Measurements from ENCODE around the gene FNTB.

The FNTB gene

GRCh38 chr14:65095633-65096205, 109.0 kb downstream of the FNTB start:
- TF ChIP-seq, protein P1, sequence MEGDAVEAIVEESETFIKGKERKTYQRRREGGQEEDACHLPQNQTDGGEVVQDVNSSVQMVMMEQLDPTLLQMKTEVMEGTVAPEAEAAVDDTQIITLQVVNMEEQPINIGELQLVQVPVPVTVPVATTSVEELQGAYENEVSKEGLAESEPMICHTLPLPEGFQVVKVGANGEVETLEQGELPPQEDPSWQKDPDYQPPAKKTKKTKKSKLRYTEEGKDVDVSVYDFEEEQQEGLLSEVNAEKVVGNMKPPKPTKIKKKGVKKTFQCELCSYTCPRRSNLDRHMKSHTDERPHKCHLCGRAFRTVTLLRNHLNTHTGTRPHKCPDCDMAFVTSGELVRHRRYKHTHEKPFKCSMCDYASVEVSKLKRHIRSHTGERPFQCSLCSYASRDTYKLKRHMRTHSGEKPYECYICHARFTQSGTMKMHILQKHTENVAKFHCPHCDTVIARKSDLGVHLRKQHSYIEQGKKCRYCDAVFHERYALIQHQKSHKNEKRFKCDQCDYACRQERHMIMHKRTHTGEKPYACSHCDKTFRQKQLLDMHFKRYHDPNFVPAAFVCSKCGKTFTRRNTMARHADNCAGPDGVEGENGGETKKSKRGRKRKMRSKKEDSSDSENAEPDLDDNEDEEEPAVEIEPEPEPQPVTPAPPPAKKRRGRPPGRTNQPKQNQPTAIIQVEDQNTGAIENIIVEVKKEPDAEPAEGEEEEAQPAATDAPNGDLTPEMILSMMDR (conservative IDR thresholded peaks at IDR 0.05) = no peak
- H3K27ac ChIP-seq = peak overlapping the region; percentile 81

GRCh38 chr14:65096323-65097089, 109.8 kb downstream of the FNTB start:
- TF ChIP-seq, protein P1 (conservative IDR thresholded peaks at IDR 0.05) = no peak
- peak overlapping the region; percentile 81 for H3K27ac ChIP-seq

DNA sequence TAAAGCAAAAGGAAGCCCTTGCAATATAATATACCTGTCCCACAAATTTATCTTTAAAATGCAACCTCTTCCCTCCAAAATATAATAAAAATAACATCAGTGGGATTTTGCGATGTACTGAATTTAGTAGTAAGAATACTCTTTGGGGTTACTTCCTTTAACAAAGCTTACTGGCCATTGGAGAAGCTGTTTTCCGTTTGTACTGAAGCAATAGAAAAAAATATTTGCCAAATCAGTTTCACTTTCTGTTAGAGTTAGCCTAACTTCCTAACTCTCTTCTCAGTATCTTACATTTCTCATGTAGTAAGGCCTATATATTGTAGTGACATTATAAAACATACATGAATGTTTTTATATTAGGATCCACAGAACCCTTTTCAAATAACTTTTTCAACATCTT, 111.9 kb downstream of the FNTB start:
- TF ChIP-seq, protein P1 (conservative IDR thresholded peaks at IDR 0.05) = no peak

DNA sequence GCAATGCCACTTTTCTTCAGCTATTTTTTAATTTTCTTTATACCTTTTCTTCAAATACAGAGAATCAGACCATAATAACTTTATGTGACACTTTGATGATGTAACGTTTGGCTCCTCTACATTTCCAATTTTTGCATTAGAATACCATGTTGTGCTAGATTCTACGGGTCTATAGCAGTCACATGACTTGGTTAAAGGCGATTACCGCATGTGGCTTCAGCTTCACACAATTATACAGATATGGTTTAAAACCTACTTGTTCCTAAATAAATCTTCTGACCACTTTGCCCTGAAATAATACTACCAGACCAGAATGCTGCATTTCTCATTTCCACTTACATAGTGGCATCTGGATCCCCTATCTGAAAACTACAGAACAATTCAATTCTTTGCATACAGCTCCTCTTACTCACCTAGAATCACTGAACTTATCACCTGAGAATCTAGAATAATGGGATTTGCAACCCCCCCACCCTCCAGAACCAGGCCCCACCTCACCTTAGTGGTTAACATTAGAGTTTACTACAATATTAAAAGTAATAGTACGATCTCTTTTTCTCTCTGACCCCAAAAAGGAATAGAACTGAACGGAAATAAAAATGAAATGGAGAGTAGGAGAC, 114.3 kb downstream of the FNTB start:
- H3K27ac ChIP-seq = peak overlapping the region; percentile 87
- TF ChIP-seq, protein P1 (conservative IDR thresholded peaks at IDR 0.05) = no peak

More for the DNA sequence above, 111.9 kb downstream of the FNTB start:
- peak overlapping the region; percentile 81 for H3K27ac ChIP-seq

- TF ChIP-seq, protein P1 (conservative IDR thresholded peaks at IDR 0.05) = no peak
- peak overlapping the region; percentile 87 for H3K27ac ChIP-seq
Observed at GRCh38 chr14:65101631-65102440, 115.1 kb downstream of the FNTB start.

DNA sequence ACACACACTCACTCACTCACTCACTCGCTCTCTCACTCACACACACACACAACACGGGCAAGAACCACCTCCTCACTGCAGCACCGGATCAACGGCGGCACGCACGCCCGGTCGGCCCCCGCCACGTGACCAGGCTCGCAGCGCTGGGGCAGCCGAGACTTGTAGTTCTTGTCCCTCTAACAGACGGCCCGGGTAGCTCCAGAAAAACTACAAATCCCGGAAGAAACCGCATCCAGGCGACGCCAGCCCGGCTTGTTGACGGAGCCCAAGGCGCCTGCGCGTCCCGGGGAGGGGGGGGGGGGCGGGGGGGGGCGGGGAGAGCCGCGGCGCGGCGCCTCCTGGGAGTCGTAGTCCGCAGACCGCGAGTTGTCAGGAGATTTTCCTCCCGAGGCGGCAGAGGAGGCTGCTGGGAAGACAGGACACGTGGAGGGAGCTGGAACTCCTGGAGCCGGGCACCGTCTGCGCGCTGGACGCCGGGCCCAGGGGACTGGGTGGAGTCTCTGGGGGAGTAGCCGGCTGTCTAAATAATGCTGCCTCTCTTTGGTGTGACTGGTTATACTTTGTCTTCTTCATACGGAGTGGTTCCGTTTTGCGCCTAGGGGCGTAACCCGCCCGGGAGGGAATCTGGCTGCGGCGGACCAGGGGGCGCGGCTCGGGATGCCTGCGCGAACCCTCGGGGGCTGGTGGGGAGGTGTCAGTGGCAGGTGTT, 115.9 kb downstream of the FNTB start, which contains the start of gene MAX:
Gene MAX, minus strand, starts transcription at position 77 of the 709 bp plus-strand sequence. CDS start 178 bp downstream, outside the sequence.
- peak within 1 kb of the TSS; percentile 87 for H3K27ac ChIP-seq
- TF ChIP-seq, protein P1 (conservative IDR thresholded peaks at IDR 0.05) = no peak
